Endothelial cell of umbilical vein (primary cell): ENCODE data around the gene ATP1A3. TPM values are rescaled to one million over a fixed set of nuclear protein-coding genes. Genes with fewer than 3 reads are reported as not detected.

Source experiments
- BruUV-seq: library from RNA; stranded (reverse); fragments of 400-500 nt; replicated peaks from 2 replicates; lab custom pipeline; 2021; lab: Mats Ljungman, UMichigan
- CTCF ChIA-PET: fragments of 300-600, 350-600 bp; sonication (Branson Sonifier 250); formaldehyde crosslinking; loops from one replicate; lab custom pipeline; 2021; ENCODE audit warnings: antibody characterized with exemption, inconsistent platforms; lab: Charles Lee
- POLR2A ChIA-PET: fragments of 300-600, 350-600 bp; sonication (Branson Sonifier 250); formaldehyde crosslinking; loops from one replicate; lab custom pipeline; 2021; ENCODE audit warnings: antibody characterized with exemption, inconsistent platforms; lab: Charles Lee
- DNase-seq: peaks from one replicate; pipeline ENCODE4 v3.0.0-alpha.2; 2011; ENCODE audit warnings: low read depth, low spot score
- FAIRE-seq: peaks from 2 replicates; lab custom pipeline; 2011; peaks lifted over from hg19 to GRCh38; lab: Jason Lieb, UNC
- H2AFZ ChIP-seq: 2 replicates; pipeline ENCODE4 v1.6.0; 2012; ENCODE audit warnings: low read depth, low read length, control low read depth, inconsistent platforms
- H3K27ac ChIP-seq: 2 replicates; pipeline ENCODE4 v1.5.1; 2011; ENCODE audit warnings: low read depth, mild to moderate bottlenecking, control low read depth, low read length, moderate library complexity; ENCODE audit not compliant: insufficient read depth
- H3K27me3 ChIP-seq, 2 experiments: 2 replicates each; pipeline versions ENCODE4 v1.6.0 to v1.6.1; 2011; ENCODE audit warnings: low read length in 2 of 2, mixed read lengths in 1 of 2; ENCODE audit not compliant: control insufficient read depth in 2 of 2, insufficient read depth in 2 of 2
- H3K36me3 ChIP-seq, 2 experiments: 2 replicates in 1 of 2; 3 replicates in 1 of 2; pipeline ENCODE4 v1.5.1; 2011; ENCODE audit warnings: low read length in 2 of 2, mild to moderate bottlenecking in 1 of 2, moderate library complexity in 1 of 2; ENCODE audit not compliant: control insufficient read depth in 2 of 2, insufficient read depth in 2 of 2; ENCODE audit errors: extremely low read depth in 1 of 2
- H3K4me1 ChIP-seq: 3 replicates; pipeline ENCODE4 v1.5.1; 2011; ENCODE audit warnings: mild to moderate bottlenecking, low read length; ENCODE audit not compliant: control insufficient read depth, insufficient read depth; ENCODE audit errors: extremely low read depth
- H3K4me2 ChIP-seq: 2 replicates; pipeline ENCODE4 v1.6.1; 2011; ENCODE audit warnings: low read length, control low read depth, mixed read lengths; ENCODE audit not compliant: insufficient read depth
- H3K4me3 ChIP-seq, 3 experiments: fragments of 200-600 bp in 1 of 3; sonication (generic), shearing (Covaris generic) in 1 of 3; replicated peaks in 1 of 3; 2 replicates each; pipeline ENCODE4 v1.5.1; 2011 to 2016; ENCODE audit warnings: control low read depth in 3 of 3, low read length in 3 of 3, mild to moderate bottlenecking in 2 of 3, inconsistent platforms in 1 of 3, low read depth in 1 of 3, moderate library complexity in 1 of 3; ENCODE audit not compliant: insufficient read depth in 1 of 3
- H3K79me2 ChIP-seq: 2 replicates; pipeline ENCODE4 v1.6.0; 2012; ENCODE audit warnings: low read length, inconsistent platforms; ENCODE audit not compliant: control insufficient read depth, insufficient read depth
- H3K9ac ChIP-seq: replicated peaks from 2 replicates; pipeline ENCODE3; 2011; ENCODE audit warnings: low read length, control low read depth; ENCODE audit not compliant: insufficient read depth; ENCODE audit errors: extremely low read depth
- H3K9me1 ChIP-seq: replicated peaks from 3 replicates; pipeline ENCODE4 v1.6.0; 2011; ENCODE audit warnings: mild to moderate bottlenecking, low read length; ENCODE audit not compliant: control insufficient read depth, insufficient read depth; ENCODE audit errors: extremely low read depth
- H3K9me3 ChIP-seq: replicated peaks from 2 replicates; pipeline ENCODE4 v1.5.1; 2012; ENCODE audit warnings: low read length, inconsistent platforms; ENCODE audit not compliant: control insufficient read depth, insufficient read depth
- H4K20me1 ChIP-seq: replicated peaks from 2 replicates; pipeline ENCODE3; 2011; ENCODE audit warnings: mild to moderate bottlenecking, low read length; ENCODE audit not compliant: control insufficient read depth, insufficient read depth; ENCODE audit errors: extremely low read depth
- CTCF ChIP-seq, 2 donors: IDR thresholded peaks; 1 replicate in 1 of 2; 2 replicates in 1 of 2; pipeline ENCODE4 v1.5.1; 2011; ENCODE audit warnings: low read length in 2 of 2, mild to moderate bottlenecking in 2 of 2, moderate library complexity in 2 of 2, control low read depth in 1 of 2, inconsistent platforms in 1 of 2, low read depth in 1 of 2; ENCODE audit not compliant: insufficient read depth in 1 of 2; ENCODE audit errors: extremely low read depth in 1 of 2
- EZH2 ChIP-seq: IDR thresholded peaks from 2 replicates; pipeline ENCODE4 v1.6.1; 2012; ENCODE audit warnings: borderline replicate concordance, low read depth, mild to moderate bottlenecking, moderate library complexity, low read length, inconsistent platforms; ENCODE audit not compliant: severe bottlenecking
- dilution Hi-C: fragments of 300-500 bp; cut with MboI; formaldehyde crosslinking; loops from one replicate; pipeline ENCODE4 v1.15.0; 2019; ENCODE audit warnings: low sequenced_read_pairs; ENCODE audit not compliant: extremely low pct_ligation_motif_present
- intact Hi-C: fragments of 100-400 bp; cut with micrococcal nuclease; formaldehyde crosslinking; loops from one replicate; pipeline ENCODE4 v1.10.0; 2022
- polyA plus RNA-seq, 4 experiments: library from polyadenylated mRNA; depleted of rRNA in 3 of 4; stranded (reverse) in 3 of 4; unstranded in 1 of 4; fragments of >200 nt; gene quantifications; 2 replicates each; pipeline versions ENCODE4 v1.2.1 to v1.2.3, GENCODE V29; 2011 to 2012; ENCODE audit warnings: missing spikeins in 1 of 4
- total RNA-seq: library from RNA; stranded (reverse); gene quantifications from 2 replicates; pipeline ENCODE4 v1.2.3, GENCODE V29; 2021

ATP1A3 gene
- total and polyA plus RNA-seq, 2 donors (not counting 3 experiments of a cell fraction or from before 2014, with no cell fraction given), result 0.40 TPM; not detected in 1

GRCh38 chr19:41921577-41922576 lies 72.2 kb downstream of the ATP1A3 start:
- FAIRE-seq (no peak), DNase-seq (no peak)
- H3K4me1 ChIP-seq, result no peaks in the 10 kb centered on the region
- ChIA-PET CTCF (interaction anchor here (1.0 kb wide), 1 partner anchor 11 kb away, joined by 3 read pairs; no protein-coding TSS in a partner anchor), POLR2A (no interaction called here)
- H3K36me3 ChIP-seq, result no peaks in the 10 kb centered on the region
- dilution Hi-C loops, result no loop called here
- H2AFZ ChIP-seq, result no peak overlapping the region
- H3K9me1 ChIP-seq, result no peaks in the 10 kb centered on the region
- no peaks in the 10 kb centered on the region for H4K20me1 ChIP-seq
- H3K9ac ChIP-seq, result no peak overlapping the region
- H3K79me2 ChIP-seq, result no peaks in the 10 kb centered on the region
- H3K27ac ChIP-seq, result no peak overlapping the region
- no peak overlapping the region for H3K4me2 ChIP-seq
- no peak overlapping the region for H3K4me3 ChIP-seq
- TF ChIP-seq CTCF (IDR thresholded peaks at IDR 0.05; ENCODE audit: extremely low read depth in 1 of 2, insufficient read depth in 1 of 2, low read depth in 1 of 2, low read length in 2 of 2), result no peak
- TF ChIP-seq EZH2, result peak; percentile 70
- peaks cover 46 to 49% of the 10 kb centered on the region in 2 experiments for H3K27me3 ChIP-seq
- no peaks in the 10 kb centered on the region for H3K9me3 ChIP-seq
- intact Hi-C loops, result no loop called here
- BruUV-seq, result no TSS peak
